Right cardiac atrium (tissue), 5 donors: ENCODE measurements around the gene KLF1. TPM values are rescaled to one million over a fixed set of nuclear protein-coding genes. Genes with fewer than 3 reads are reported as not detected.
"Not testable (repeated sequence)": the region's sequence is repeated elsewhere in the genome, so short reads cannot be mapped to it uniquely, and the experiment has no call there.

Source experiments
- ATAC-seq, 2 donors: fragments of 200-7000 bp; cut with Tn5 transposase; one replicate each; pipeline versions ENCODE4 v1.8.0 to v1.9.1; 2020; ENCODE audit warnings: moderate library complexity in 2 of 2, mild to moderate bottlenecking in 1 of 2
- DNase-seq, 3 donors: peaks; one replicate each; pipeline ENCODE4 v3.0.0-alpha.2; 2020
- H3K27ac ChIP-seq: one replicate; pipeline ENCODE4 v1.5.1; 2013; ENCODE audit warnings: mild to moderate bottlenecking, low read length, control low read depth, moderate library complexity
- H3K27me3 ChIP-seq: one replicate; pipeline ENCODE4 v1.6.1; 2013; ENCODE audit not compliant: control insufficient read depth, insufficient read depth
- H3K4me1 ChIP-seq: one replicate; pipeline ENCODE4 v1.6.1; 2013; ENCODE audit warnings: low read length; ENCODE audit not compliant: control insufficient read depth, insufficient read depth
- H3K4me3 ChIP-seq: one replicate; pipeline ENCODE4 v1.5.1; 2013; ENCODE audit warnings: low read length, control low read depth
- H3K9me3 ChIP-seq: one replicate; pipeline ENCODE4 v1.6.1; 2013; ENCODE audit warnings: low read length; ENCODE audit not compliant: control insufficient read depth
- WGBS: extraction: QIAGEN DNeasy Blood & Tissue Kit; methylation state at CpG from one replicate; pipeline ENCODE4 v1.1.7; 2013; 5-methylcytosine and 5-hydroxymethylcytosine counted together
- intact Hi-C, 4 donors: fragments of 100-400 bp; cut with DNase I; formaldehyde crosslinking; loops; one replicate each; pipeline versions ENCODE4 v1.11.0 to v1.14.0; 2022 to 2023
- polyA plus RNA-seq: library from polyadenylated mRNA; stranded (reverse); fragments of 200-250 nt; gene quantifications from one replicate; pipeline ENCODE4 v1.2.3, GENCODE V29; 2013
- total RNA-seq, 4 donors: library from RNA; stranded (reverse); fragmentation: NEBNext Ultra II Directional; extraction: Animal tissue kit (Norgen Biotek cat#: 25700); gene quantifications; one replicate each; pipeline ENCODE4 v1.2.1, GENCODE V29; 2021
- donor health status: healthy with polysubstance abuse.
- donor health status: DM: no; HTN: yes; CAD: no.
- donor health status: DM: no; HTN: no; CAD: no.
- donor health status: DM: no; HTN: yes; CAD: no; lungs with severe emphysema.
- donor health status: DM: yes; HTN: yes; CAD: no.

KLF1 gene
- total and polyA plus RNA-seq, 5 donors: not detected

DNA sequence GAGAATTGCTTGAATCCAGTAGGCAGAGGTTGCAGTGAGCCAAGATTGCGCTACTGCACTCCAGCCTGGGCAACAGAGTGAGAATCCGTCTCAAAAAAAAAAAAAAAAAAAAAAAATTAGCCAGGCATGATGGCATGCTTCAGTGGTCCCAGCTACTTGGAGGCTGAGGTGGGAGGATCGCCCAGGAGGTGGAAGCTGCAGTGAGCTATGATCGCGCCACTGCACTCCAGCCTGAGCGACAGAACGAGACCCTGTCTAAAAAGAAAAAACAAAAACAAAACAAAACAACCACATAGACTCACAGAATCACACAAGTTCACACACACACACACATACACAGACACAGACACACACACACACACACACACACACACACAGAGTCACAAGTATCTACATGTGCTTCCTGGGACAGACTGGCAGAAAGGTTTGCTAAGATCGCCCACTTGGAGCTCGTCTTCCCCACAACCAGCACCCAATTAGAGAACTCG lies 3.3 kb upstream of the KLF1 start:
- H3K27me3 ChIP-seq, H3K9me3 ChIP-seq, H3K4me1 ChIP-seq, H3K4me3 ChIP-seq, intact Hi-C loops, ATAC-seq: not testable (repeated sequence)
- DNase-seq: peak in 1 of 3 donors; percentile 48
- peak overlapping the region; percentile 88 for H3K27ac ChIP-seq
- WGBS: 40% methylated on average over 10 of the region's 10 CpGs

GRCh38 chr19:12888006-12888603 lies 1.1 kb upstream of the KLF1 start:
- WGBS: 74% methylated on average over 5 of the region's 5 CpGs
- H3K9me3 ChIP-seq: peaks cover 2% of the 10 kb centered on the region
- H3K27me3 ChIP-seq: no peaks in the 10 kb centered on the region
- DNase-seq (no peak), ATAC-seq (no peak)
- H3K4me3 ChIP-seq: no peak overlapping the region
- intact Hi-C loops: loop anchor here in 1 of 4 donors (10.0 kb wide), 1 partner anchor 77 kb away; the partner anchor contains the start of gene DAND5
- H3K27ac ChIP-seq: no peak overlapping the region
- peaks cover 6% of the 10 kb centered on the region for H3K4me1 ChIP-seq

- Histone ChIP-seq H3K4me1 (peaks cover 2% of the 10 kb centered on the region), H3K27ac (no peak overlapping the region), H3K9me3 (peaks cover 2% of the 10 kb centered on the region), H3K27me3 (no peaks in the 10 kb centered on the region), H3K4me3 (no peak overlapping the region)
- WGBS: 69% methylated on average over 5 of the region's 5 CpGs
- ATAC-seq (no peak), DNase-seq (no peak)
- intact Hi-C loops: loop anchor here in 1 of 4 donors (10.0 kb wide), 1 partner anchor 78 kb away; the partner anchor contains the start of gene DAND5
Measured at GRCh38 chr19:12886651-12886968, 391 bp downstream of the KLF1 start.

- intact Hi-C loops: loop anchor here in 1 of 4 donors (10.0 kb wide), 1 partner anchor 79 kb away; the partner anchor contains the start of gene DAND5
- DNase-seq (no peak), ATAC-seq (no peak)
- WGBS: 3% methylated on average over 53 of the region's 53 CpGs
- Histone ChIP-seq H3K9me3 (peaks cover 2% of the 10 kb centered on the region), H3K4me1 (no peaks in the 10 kb centered on the region), H3K27me3 (no peaks in the 10 kb centered on the region), H3K27ac (no peak overlapping the region), H3K4me3 (peak overlapping the region; percentile 2)
Measured at GRCh38 chr19:12885749-12886650, 1.0 kb downstream of the KLF1 start.

GRCh38 chr19:12884926-12885748 lies 1.9 kb downstream of the KLF1 start:
- intact Hi-C loops: loop anchor here in 1 of 4 donors (10.0 kb wide), 1 partner anchor 80 kb away; the partner anchor contains the start of gene DAND5
- Histone ChIP-seq H3K4me1 (no peaks in the 10 kb centered on the region), H3K4me3 (peak overlapping the region; percentile 2), H3K27me3 (no peaks in the 10 kb centered on the region), H3K27ac (no peak overlapping the region), H3K9me3 (peaks cover 2% of the 10 kb centered on the region)
- peak; percentile 13 to 17 for ATAC-seq
- peak; percentile 59 to 87 (median 84) for DNase-seq
- WGBS: 4% methylated on average over 73 of the region's 73 CpGs

- Histone ChIP-seq H3K27me3 (no peaks in the 10 kb centered on the region), H3K9me3 (peaks cover 2% of the 10 kb centered on the region), H3K4me1 (no peaks in the 10 kb centered on the region), H3K4me3 (no peak overlapping the region), H3K27ac (no peak overlapping the region)
- 68% methylated on average over 12 of the region's 12 CpGs for WGBS
- intact Hi-C loops: loop anchor here in 1 of 4 donors (10.0 kb wide), 1 partner anchor 80 kb away; the partner anchor contains the start of gene DAND5
- DNase-seq (no peak), ATAC-seq (no peak)
Measured at GRCh38 chr19:12884627-12884925, 2.4 kb downstream of the KLF1 start.

- intact Hi-C loops: loop anchor here in 1 of 4 donors (10.0 kb wide), 1 partner anchor 81 kb away; the partner anchor contains the start of gene DAND5
- no peaks in the 10 kb centered on the region for H3K4me1 ChIP-seq
Measured at GRCh38 chr19:12884202-12884601, 2.8 kb downstream of the KLF1 start.

DNA sequence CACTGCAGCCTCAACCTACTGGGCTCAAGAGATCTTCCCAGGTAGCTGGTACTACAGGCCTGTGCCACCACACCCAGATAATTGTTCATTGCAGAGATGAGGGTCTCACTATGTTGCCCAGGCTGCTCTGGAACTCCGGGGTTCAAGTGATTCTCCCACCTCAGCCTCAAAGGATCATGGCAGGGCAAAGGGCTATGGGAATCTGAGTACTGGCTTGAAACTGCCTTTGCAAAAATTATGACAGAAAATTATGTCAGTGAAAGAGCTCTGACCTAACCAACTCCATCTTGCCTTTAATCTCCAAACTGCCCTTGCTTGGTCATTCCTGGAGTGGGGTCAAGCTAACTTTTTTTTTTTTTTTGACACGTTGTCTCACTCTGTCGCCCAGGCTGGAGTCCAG lies 4.4 kb downstream of the KLF1 start:
- no peak for DNase-seq
- no peak overlapping the region for H3K27ac ChIP-seq
- intact Hi-C loops: loop anchor here in 1 of 4 donors (10.0 kb wide), 1 partner anchor 82 kb away; the partner anchor contains the start of gene DAND5

More at GRCh38 chr19:12884202-12884601, 2.8 kb downstream of the KLF1 start:
- ATAC-seq (no peak), DNase-seq (no peak)
- Histone ChIP-seq H3K9me3 (peaks cover 2% of the 10 kb centered on the region), H3K27me3 (no peaks in the 10 kb centered on the region), H3K4me3 (no peak overlapping the region), H3K27ac (no peak overlapping the region)
- 88% methylated on average over 3 of the region's 3 CpGs for WGBS

DNA sequence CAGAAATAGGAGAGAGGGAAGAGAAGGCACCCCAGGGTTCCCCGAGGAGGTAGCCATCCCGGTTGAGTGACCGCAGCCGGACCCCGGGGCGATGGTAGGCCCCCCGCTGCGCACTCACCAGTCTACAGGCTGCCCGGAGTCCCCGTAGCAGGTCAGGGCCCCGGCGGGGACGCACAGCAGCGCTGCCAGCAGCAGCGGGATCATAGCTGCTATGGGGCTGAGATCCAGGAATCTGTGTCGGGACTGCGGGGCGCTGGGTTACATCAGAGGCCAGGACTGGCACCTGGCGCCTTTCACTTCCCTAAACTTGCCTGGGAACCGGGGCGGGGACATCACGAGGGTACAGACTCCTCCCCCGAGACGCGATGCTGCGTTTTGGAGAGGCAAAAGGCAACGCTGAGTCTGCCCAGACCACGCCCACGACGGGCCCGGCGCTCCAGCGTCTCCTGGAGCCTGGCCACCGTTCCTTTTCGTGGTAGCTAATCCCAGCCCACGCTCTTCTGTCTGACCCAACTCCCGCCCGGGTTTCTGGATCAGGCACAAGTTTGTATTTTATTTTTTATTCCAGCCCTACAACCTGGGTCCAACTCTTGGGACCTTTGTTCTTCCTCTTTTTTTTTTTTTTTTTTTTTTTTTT lies 5.7 kb downstream of the KLF1 start, which contains the start of gene DNASE2:
Gene DNASE2 (minus strand): TSS at position 278 of the 637 bp plus-strand sequence. CDS start 74 bp downstream, at position 204.
- WGBS: 0% methylated on average over 38 of the region's 38 CpGs
- Histone ChIP-seq H3K4me3 (peak within 1 kb of the TSS; percentile 43), H3K4me1 (no peaks in the 10 kb centered on the region), H3K27me3 (no peaks in the 10 kb centered on the region), H3K9me3 (peaks cover 2% of the 10 kb centered on the region), H3K27ac (peak within 1 kb of the TSS; percentile 26)
- ATAC-seq (peak; percentile 96), DNase-seq (peak; percentile 97 to 99 (median 97))
- intact Hi-C loops: loop anchor here in 1 of 4 donors (10.0 kb wide), 1 partner anchor 84 kb away; the partner anchor contains the start of gene DAND5

More for the DNA sequence above, 4.4 kb downstream of the KLF1 start:
- ATAC-seq: no peak
- Histone ChIP-seq H3K4me1 (no peaks in the 10 kb centered on the region), H3K4me3 (no peak overlapping the region), H3K27me3 (no peaks in the 10 kb centered on the region), H3K9me3 (peaks cover 2% of the 10 kb centered on the region)
- WGBS: 89% methylated on average over 3 of the region's 3 CpGs
